ENCODE results near the gene BUB1B.
A peak's percentile ranks its signal among the peaks of the same experiment; 100 is the strongest.
"Not testable (repeated sequence)": the region's sequence is repeated elsewhere in the genome, so short reads cannot be mapped to it uniquely, and the experiment has no call there.

BUB1B gene

GRCh38 chr15:40133544-40133943, 27.3 kb upstream of the BUB1B start:
- DNase-seq (ENCODE audit: low spot score): no peak
- H3K27me3 ChIP-seq (ENCODE audit: insufficient read depth, poor library complexity, severe bottlenecking): no peaks in the 10 kb centered on the region
- no peak for ATAC-seq (ENCODE audit: low read depth)
- no peak for TF ChIP-seq CTCF (IDR thresholded peaks at IDR 0.05; ENCODE audit: poor library complexity, severe bottlenecking)
- no peak overlapping the region for H3K4me3 ChIP-seq (ENCODE audit: severe bottlenecking)
- H3K9me3 ChIP-seq (ENCODE audit: severe bottlenecking): no peaks in the 10 kb centered on the region
- no peak overlapping the region for H3K27ac ChIP-seq (ENCODE audit: poor library complexity, severe bottlenecking)
- H3K4me1 ChIP-seq (ENCODE audit: insufficient read depth, poor library complexity, severe bottlenecking): no peaks in the 10 kb centered on the region
- no peaks in the 10 kb centered on the region for H3K36me3 ChIP-seq (ENCODE audit: low read depth)

- no peak overlapping the region for H3K4me3 ChIP-seq (ENCODE audit: severe bottlenecking)
- no peaks in the 10 kb centered on the region for H3K9me3 ChIP-seq (ENCODE audit: severe bottlenecking)
- H3K27me3 ChIP-seq (ENCODE audit: insufficient read depth, poor library complexity, severe bottlenecking): no peaks in the 10 kb centered on the region
- no peak for DNase-seq (ENCODE audit: low spot score)
- ATAC-seq (ENCODE audit: low read depth): no peak
- H3K4me1 ChIP-seq (ENCODE audit: insufficient read depth, poor library complexity, severe bottlenecking): no peaks in the 10 kb centered on the region
- no peak for TF ChIP-seq CTCF (IDR thresholded peaks at IDR 0.05; ENCODE audit: poor library complexity, severe bottlenecking)
- no peak overlapping the region for H3K27ac ChIP-seq (ENCODE audit: poor library complexity, severe bottlenecking)
- H3K36me3 ChIP-seq (ENCODE audit: low read depth): no peaks in the 10 kb centered on the region
These were observed 26.0 kb upstream of the BUB1B start for GRCh38 chr15:40134885-40135284.

GRCh38 chr15:40135846-40136450, 24.9 kb upstream of the BUB1B start:
- not testable (repeated sequence) for H3K27ac ChIP-seq (ENCODE audit: poor library complexity, severe bottlenecking); H3K27me3 ChIP-seq (ENCODE audit: insufficient read depth, poor library complexity, severe bottlenecking); DNase-seq (ENCODE audit: low spot score); H3K36me3 ChIP-seq (ENCODE audit: low read depth); H3K4me3 ChIP-seq (ENCODE audit: severe bottlenecking); ATAC-seq (ENCODE audit: low read depth); H3K9me3 ChIP-seq (ENCODE audit: severe bottlenecking); H3K4me1 ChIP-seq (ENCODE audit: insufficient read depth, poor library complexity, severe bottlenecking)

GRCh38 chr15:40136470-40137302, 24.2 kb upstream of the BUB1B start:
- no peak for TF ChIP-seq CTCF (IDR thresholded peaks at IDR 0.05; ENCODE audit: poor library complexity, severe bottlenecking)
- no peaks in the 10 kb centered on the region for H3K9me3 ChIP-seq (ENCODE audit: severe bottlenecking)
- no peak overlapping the region for H3K4me3 ChIP-seq (ENCODE audit: severe bottlenecking)
- ATAC-seq (ENCODE audit: low read depth) (peak; percentile 35; the same call in 2 of the 3 replicates), DNase-seq (ENCODE audit: low spot score) (no peak)
- no peaks in the 10 kb centered on the region for H3K27me3 ChIP-seq (ENCODE audit: insufficient read depth, poor library complexity, severe bottlenecking)
- H3K36me3 ChIP-seq (ENCODE audit: low read depth): no peaks in the 10 kb centered on the region
- no peak overlapping the region for H3K27ac ChIP-seq (ENCODE audit: poor library complexity, severe bottlenecking)
- no peaks in the 10 kb centered on the region for H3K4me1 ChIP-seq (ENCODE audit: insufficient read depth, poor library complexity, severe bottlenecking)

GRCh38 chr15:40137303-40138200, 23.3 kb upstream of the BUB1B start:
- Histone ChIP-seq H3K4me1 (ENCODE audit: insufficient read depth, poor library complexity, severe bottlenecking) (no peaks in the 10 kb centered on the region), H3K9me3 (ENCODE audit: severe bottlenecking) (no peaks in the 10 kb centered on the region), H3K27me3 (ENCODE audit: insufficient read depth, poor library complexity, severe bottlenecking) (no peaks in the 10 kb centered on the region), H3K4me3 (ENCODE audit: severe bottlenecking) (no peak overlapping the region), H3K27ac (ENCODE audit: poor library complexity, severe bottlenecking) (no peak overlapping the region), H3K36me3 (ENCODE audit: low read depth) (no peaks in the 10 kb centered on the region)
- ATAC-seq (ENCODE audit: low read depth): 0 out of 3 replicates have a peak, but pooled peaks have one; percentile 21
- no peak for DNase-seq (ENCODE audit: low spot score)
- TF ChIP-seq CTCF (IDR thresholded peaks at IDR 0.05; ENCODE audit: poor library complexity, severe bottlenecking): peak; percentile 17

- not testable (repeated sequence) for H3K27ac ChIP-seq (ENCODE audit: poor library complexity, severe bottlenecking); H3K9me3 ChIP-seq (ENCODE audit: severe bottlenecking); H3K27me3 ChIP-seq (ENCODE audit: insufficient read depth, poor library complexity, severe bottlenecking); DNase-seq (ENCODE audit: low spot score); ATAC-seq (ENCODE audit: low read depth); H3K4me1 ChIP-seq (ENCODE audit: insufficient read depth, poor library complexity, severe bottlenecking); H3K4me3 ChIP-seq (ENCODE audit: severe bottlenecking); H3K36me3 ChIP-seq (ENCODE audit: low read depth)
These were observed 22.7 kb upstream of the BUB1B start for GRCh38 chr15:40138201-40138570.

Data from RWPE2 (cell line).